ENCODE data around the gene TMEM178A. TPM values are rescaled to one million over a fixed set of nuclear protein-coding genes. Genes with fewer than 3 reads are reported as not detected.
A peak's percentile ranks its signal among the peaks of the same experiment; 100 is the strongest.
"Not testable (repeated sequence)": the region's sequence is repeated elsewhere in the genome, so short reads cannot be mapped to it uniquely, and the experiment has no call there.

TMEM178A gene
- total and polyA plus RNA-seq, 2 of the 4 experiments (the other 2 are of a cell fraction) = 0.18 to 1.8 TPM

GRCh38 chr2:39625927-39626270 lies 39.8 kb upstream of the TMEM178A start:
- in situ Hi-C loops (cut with MboI; ENCODE audit: low sequenced_read_pairs) = no loop called here
- no peaks in the 10 kb centered on the region for H3K9me3 ChIP-seq (ENCODE audit: control insufficient read depth, insufficient read depth, low read length)
- H3K4ac ChIP-seq (ENCODE audit: low read depth, low read length) = peak overlapping the region; percentile 32
- ChIA-PET POLR2A (ENCODE audit: unreplicated experiment) (no interaction called here), CTCF (no interaction called here)
- peaks cover 4% of the 10 kb centered on the region; the same call in 1 of the 2 replicates for H3K4me1 ChIP-seq (ENCODE audit: control insufficient read depth, insufficient read depth, low read length)
- H4K91ac ChIP-seq (ENCODE audit: insufficient read depth, low read depth, low read length) = peak overlapping the region; percentile 19; the same call in 1 of the 2 replicates
- H3K4me3 ChIP-seq (ENCODE audit: insufficient read depth, low read depth, low read length) = no peak overlapping the region
- no peak overlapping the region for H2BK5ac ChIP-seq (ENCODE audit: low read depth, low read length, poor library complexity, severe bottlenecking)
- H2AK9ac ChIP-seq (replicated peaks; ENCODE audit: low read depth, low read length, poor library complexity) = no peak overlapping the region
- H3K18ac ChIP-seq (ENCODE audit: low read depth, low read length) = no peak overlapping the region
- H2AFZ ChIP-seq (replicated peaks; ENCODE audit: low read length, poor library complexity) = peak overlapping the region; percentile 27
- H3K9me1 ChIP-seq (ENCODE audit: insufficient read depth, low read length) = peaks cover 8% of the 10 kb centered on the region
- TF ChIP-seq MAZ (IDR thresholded peaks at IDR 0.05; ENCODE audit: borderline replicate concordance, low read depth, low read length) = no peak
- peak; percentile 18; the same call in 1 of the 2 replicates for TF ChIP-seq CEBPB (IDR thresholded peaks at IDR 0.05; ENCODE audit: low read depth, low read length)
- H3K14ac ChIP-seq (replicated peaks; ENCODE audit: low read depth, low read length) = peak overlapping the region; percentile 31
- H3K9ac ChIP-seq (ENCODE audit: low read depth, low read length) = no peak overlapping the region
- H3K27ac ChIP-seq (ENCODE audit: insufficient read depth, low read length) = no peak overlapping the region
- peak overlapping the region; percentile 14; the same call in 1 of the 2 replicates for H3K23ac ChIP-seq (ENCODE audit: low read depth, low read length)
- H3K56ac ChIP-seq (ENCODE audit: extremely low read depth, insufficient read depth, low read length) = no peak overlapping the region
- ATAC-seq (ENCODE audit: low read depth) = no peak
- no peaks in the 10 kb centered on the region for H3K27me3 ChIP-seq (ENCODE audit: control insufficient read depth, insufficient read depth, low read length)
- H2AK5ac ChIP-seq (ENCODE audit: low read depth, low read length) = no peak overlapping the region; the same call in 1 of the 2 replicates
- no peaks in the 10 kb centered on the region for H4K20me1 ChIP-seq (ENCODE audit: insufficient read depth, low read length)
- H4K8ac ChIP-seq (ENCODE audit: low read depth in 2 of 2, low read length in 2 of 2) = peak overlapping the region in 1 of 2 experiments; percentile 51; a peak in 1 of 4 replicates
- no peak for DNase-seq
- H2BK20ac ChIP-seq (ENCODE audit: low read depth, low read length) = peak overlapping the region; percentile 30; the same call in 1 of the 2 replicates
- H2BK15ac ChIP-seq (ENCODE audit: low read depth, low read length) = peak overlapping the region; percentile 7; the same call in 2 of the 3 replicates
- no peaks in the 10 kb centered on the region for H3K79me1 ChIP-seq (ENCODE audit: low read depth in 1 of 2, low read length in 2 of 2)
- H4K5ac ChIP-seq (ENCODE audit: low read depth, low read length) = no peak overlapping the region
- BruUV-seq (replicated peaks) = no TSS peak
- dilution Hi-C loops (cut with HindIII; ENCODE audit: low sequenced_read_pairs, unreplicated experiment) = no loop called here
- no peak overlapping the region for H3K4me2 ChIP-seq (ENCODE audit: low read depth, low read length)
- peak overlapping the region; percentile 30 for H2BK120ac ChIP-seq (ENCODE audit: low read depth, low read length)
- intact Hi-C loops (cut with micrococcal nuclease) = no loop called here
- no peaks in the 10 kb centered on the region for H3K36me3 ChIP-seq (ENCODE audit: control insufficient read depth, insufficient read depth, low read length)
- whole genome bisulfite sequencing, 2 experiments (ENCODE audit: extremely low coverage in 2 of 2, insufficient read length in 1 of 2) = no CpG with 5 or more reads among the region's 5 CpGs

GRCh38 chr2:39628346-39628745 lies 37.4 kb upstream of the TMEM178A start:
- ATAC-seq (ENCODE audit: low read depth); DNase-seq; H4K20me1 ChIP-seq (ENCODE audit: insufficient read depth, low read length); H2BK20ac ChIP-seq (ENCODE audit: low read depth, low read length); H4K8ac ChIP-seq (ENCODE audit: low read depth in 2 of 2, low read length in 2 of 2); H4K5ac ChIP-seq (ENCODE audit: low read depth, low read length); H3K27me3 ChIP-seq (ENCODE audit: control insufficient read depth, insufficient read depth, low read length); CTCF ChIA-PET; H2AK9ac ChIP-seq (replicated peaks; ENCODE audit: low read depth, low read length, poor library complexity); H3K56ac ChIP-seq (ENCODE audit: extremely low read depth, insufficient read depth, low read length); H2BK5ac ChIP-seq (ENCODE audit: low read depth, low read length, poor library complexity, severe bottlenecking); H3K18ac ChIP-seq (ENCODE audit: low read depth, low read length); H3K4me3 ChIP-seq (ENCODE audit: insufficient read depth, low read depth, low read length); H3K9ac ChIP-seq (ENCODE audit: low read depth, low read length); in situ Hi-C loops (cut with MboI; ENCODE audit: low sequenced_read_pairs); H3K27ac ChIP-seq (ENCODE audit: insufficient read depth, low read length); BruUV-seq (replicated peaks); H2BK15ac ChIP-seq (ENCODE audit: low read depth, low read length); H3K23ac ChIP-seq (ENCODE audit: low read depth, low read length); H2AFZ ChIP-seq (replicated peaks; ENCODE audit: low read length, poor library complexity); H3K36me3 ChIP-seq (ENCODE audit: control insufficient read depth, insufficient read depth, low read length); POLR2A ChIA-PET (ENCODE audit: unreplicated experiment); H3K79me1 ChIP-seq (ENCODE audit: low read depth in 1 of 2, low read length in 2 of 2); H2BK120ac ChIP-seq (ENCODE audit: low read depth, low read length); dilution Hi-C loops (cut with HindIII; ENCODE audit: low sequenced_read_pairs, unreplicated experiment); H3K9me3 ChIP-seq (ENCODE audit: control insufficient read depth, insufficient read depth, low read length); H3K4me2 ChIP-seq (ENCODE audit: low read depth, low read length); H3K14ac ChIP-seq (replicated peaks; ENCODE audit: low read depth, low read length); H4K91ac ChIP-seq (ENCODE audit: insufficient read depth, low read depth, low read length); H2AK5ac ChIP-seq (ENCODE audit: low read depth, low read length); H3K4ac ChIP-seq (ENCODE audit: low read depth, low read length); intact Hi-C loops (cut with micrococcal nuclease): not testable (repeated sequence)
- peaks cover 10% of the 10 kb centered on the region; the same call in 1 of the 2 replicates for H3K4me1 ChIP-seq (ENCODE audit: control insufficient read depth, insufficient read depth, low read length)
- H3K9me1 ChIP-seq (ENCODE audit: insufficient read depth, low read length) = peaks cover 11% of the 10 kb centered on the region
- 89% methylated on average over 5 of the region's 28 CpGs; no CpG with 5 or more reads in 1 of the 2 experiments for WGBS, 2 experiments (ENCODE audit: extremely low coverage in 2 of 2, insufficient read length in 1 of 2)

Measured in IMR-90 (cell line).